Ecto neural progenitor cell (in vitro differentiated cells): ENCODE results near the gene CNPY4.
A peak's percentile ranks its signal among the peaks of the same experiment; 100 is the strongest.
"Not testable (repeated sequence)": the region's sequence is repeated elsewhere in the genome, so short reads cannot be mapped to it uniquely, and the experiment has no call there.

Source experiments
- DNase-seq: peaks from one replicate; pipeline ENCODE4 v3.0.0-alpha.2; 2018; ENCODE audit warnings: low spot score

Gene CNPY4

DNA sequence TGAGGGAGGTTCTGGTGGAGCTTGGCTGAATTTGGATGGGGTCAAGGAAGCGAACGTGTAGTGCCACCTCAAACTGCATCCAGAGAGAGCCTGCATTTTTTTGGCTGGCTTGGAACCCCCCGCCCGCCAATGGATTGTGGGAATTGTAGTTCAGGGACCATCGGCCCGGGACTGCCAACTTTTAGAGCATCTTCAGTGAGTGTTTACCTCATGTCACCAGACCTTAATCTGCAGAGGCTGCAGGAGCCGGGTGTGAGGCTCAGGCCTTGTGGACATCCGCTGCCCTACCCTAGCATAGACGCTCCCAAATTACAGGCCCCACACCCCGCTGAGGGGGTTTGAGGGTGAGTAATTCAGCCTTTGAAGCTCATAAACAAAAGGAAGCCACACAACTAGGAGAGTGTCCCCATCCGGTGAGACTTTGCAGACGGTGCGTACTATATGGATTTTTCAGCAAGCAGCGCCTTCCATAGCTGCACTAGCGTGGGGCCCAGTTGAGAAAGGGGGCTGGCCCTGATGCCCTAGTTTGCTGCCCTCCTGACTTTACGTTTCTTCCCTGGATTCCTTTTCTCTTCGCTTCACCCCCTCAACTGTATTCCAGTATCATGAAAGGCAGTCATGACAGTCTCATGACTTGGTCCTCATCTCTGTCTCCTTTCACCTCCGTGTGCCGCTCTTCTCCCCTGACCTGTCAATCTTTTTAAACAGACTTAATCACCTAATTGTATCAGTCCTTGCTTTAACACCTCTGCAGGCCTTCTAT, 717 bp downstream of the CNPY4 start:
- DNase-seq, result peak; percentile 81

DNA sequence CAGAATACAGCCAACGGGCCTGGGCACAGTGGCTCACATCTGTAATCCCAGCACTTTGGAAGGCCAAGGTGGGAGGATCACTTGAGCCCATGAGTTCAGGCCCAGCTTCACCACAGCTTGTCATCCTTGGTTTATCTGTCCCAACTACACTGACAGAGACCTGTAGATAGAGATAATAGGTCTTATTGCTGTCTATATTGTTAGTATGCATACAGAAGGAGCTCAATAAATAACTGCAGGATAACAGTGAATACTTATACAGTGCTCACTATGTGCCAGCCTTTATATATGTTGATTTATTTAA, 1.3 kb downstream of the CNPY4 start:
- no peak for DNase-seq

DNA sequence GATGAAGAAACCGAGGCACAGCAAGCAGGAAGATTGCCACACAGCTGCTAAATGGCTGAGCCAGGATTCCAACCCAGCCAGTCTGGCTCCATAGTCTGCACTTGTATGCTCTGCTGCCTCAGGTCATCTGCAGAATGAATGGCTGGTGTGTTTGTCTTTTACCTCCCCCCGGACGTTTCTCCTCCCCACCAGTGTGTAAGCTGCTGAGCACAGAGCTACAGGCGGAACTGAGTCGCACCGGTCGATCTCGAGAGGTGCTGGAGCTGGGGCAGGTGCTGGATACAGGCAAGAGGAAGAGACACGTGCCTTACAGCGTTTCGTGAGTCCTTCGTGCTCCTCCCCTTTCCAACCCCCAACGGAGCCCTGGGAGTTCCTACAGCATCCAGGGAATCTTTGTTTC, 2.6 kb downstream of the CNPY4 start:
- DNase-seq, result no peak

DNA sequence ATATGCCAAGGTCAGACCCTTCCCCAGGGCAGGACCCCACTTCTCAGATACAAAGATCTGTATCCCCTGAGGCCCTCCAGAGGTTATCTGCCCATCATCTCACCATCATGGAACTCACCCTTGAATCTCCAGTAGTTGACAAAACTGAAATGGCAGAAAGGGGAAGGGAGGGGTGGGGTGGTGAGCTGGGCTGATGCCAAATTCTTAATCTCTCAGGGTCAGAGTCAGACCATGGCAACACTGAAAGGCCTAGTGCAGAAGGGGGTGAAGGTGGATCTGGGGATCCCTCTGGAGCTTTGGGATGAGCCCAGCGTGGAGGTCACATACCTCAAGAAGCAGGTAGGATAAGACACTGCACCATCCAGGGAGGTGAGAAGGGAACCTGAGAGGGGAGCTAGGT, 3.1 kb downstream of the CNPY4 start:
- DNase-seq, result no peak

DNA sequence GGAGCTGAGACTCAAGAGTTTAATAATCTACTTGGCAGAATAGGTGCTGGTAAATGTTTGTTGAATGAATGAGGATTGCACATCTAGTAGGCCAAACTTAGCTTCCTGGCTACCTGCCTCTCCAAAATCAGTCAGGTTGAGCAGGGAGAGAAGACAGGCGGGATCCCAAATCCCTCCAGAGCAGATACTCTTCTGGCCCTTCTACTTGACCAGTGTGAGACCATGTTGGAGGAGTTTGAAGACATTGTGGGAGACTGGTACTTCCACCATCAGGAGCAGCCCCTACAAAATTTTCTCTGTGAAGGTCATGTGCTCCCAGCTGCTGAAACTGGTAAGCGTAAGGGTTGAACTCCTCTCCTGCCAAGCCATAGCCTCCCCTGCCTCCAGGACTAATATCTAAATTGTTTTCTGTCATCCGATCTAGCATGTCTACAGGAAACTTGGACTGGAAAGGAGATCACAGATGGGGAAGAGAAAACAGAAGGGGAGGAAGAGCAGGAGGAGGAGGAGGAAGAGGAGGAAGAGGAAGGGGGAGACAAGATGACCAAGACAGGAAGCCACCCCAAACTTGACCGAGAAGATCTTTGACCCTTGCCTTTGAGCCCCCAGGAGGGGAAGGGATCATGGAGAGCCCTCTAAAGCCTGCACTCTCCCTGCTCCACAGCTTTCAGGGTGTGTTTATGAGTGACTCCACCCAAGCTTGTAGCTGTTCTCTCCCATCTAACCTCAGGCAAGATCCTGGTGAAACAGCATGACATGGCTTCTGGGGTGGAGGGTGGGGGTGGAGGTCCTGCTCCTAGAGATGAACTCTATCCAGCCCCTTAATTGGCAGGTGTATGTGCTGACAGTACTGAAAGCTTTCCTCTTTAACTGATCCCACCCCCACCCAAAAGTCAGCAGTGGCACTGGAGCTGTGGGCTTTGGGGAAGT, 5.1 kb downstream of the CNPY4 start:
- no peak for DNase-seq

DNA sequence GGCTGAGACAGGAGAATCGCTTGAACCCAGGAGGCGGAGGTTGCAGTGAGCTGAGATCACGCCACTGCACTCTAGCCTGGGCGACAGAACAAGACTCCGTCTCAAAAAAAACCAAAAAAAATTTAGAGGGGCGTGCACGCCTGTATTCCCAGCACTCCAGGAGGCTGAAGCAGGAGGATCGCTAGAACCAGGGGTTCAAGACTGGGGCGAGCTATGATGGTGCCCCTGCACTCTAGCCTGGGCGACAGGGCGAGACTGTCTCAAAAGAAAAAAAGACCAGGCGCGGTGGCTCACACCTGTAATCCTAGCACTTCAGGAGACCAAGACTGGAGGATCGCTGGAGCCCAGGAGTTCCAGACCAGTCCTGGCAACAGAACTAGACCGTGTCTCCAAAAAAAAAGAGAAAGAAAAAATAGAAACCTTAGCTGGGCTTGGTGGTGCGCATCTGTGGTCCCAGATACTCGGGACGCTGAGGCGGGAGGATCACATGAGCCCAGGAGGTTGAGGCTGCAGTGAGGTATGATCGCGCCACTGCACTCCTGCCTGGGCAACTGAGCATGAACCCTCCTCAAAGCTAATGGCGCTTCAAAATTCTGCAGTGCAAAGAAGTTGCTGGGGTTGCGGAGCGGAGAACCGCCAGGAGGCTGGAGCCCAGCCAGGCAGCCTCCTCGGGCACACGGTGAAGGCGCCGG, 7.0 kb downstream of the CNPY4 start:
- DNase-seq, result no peak

DNA sequence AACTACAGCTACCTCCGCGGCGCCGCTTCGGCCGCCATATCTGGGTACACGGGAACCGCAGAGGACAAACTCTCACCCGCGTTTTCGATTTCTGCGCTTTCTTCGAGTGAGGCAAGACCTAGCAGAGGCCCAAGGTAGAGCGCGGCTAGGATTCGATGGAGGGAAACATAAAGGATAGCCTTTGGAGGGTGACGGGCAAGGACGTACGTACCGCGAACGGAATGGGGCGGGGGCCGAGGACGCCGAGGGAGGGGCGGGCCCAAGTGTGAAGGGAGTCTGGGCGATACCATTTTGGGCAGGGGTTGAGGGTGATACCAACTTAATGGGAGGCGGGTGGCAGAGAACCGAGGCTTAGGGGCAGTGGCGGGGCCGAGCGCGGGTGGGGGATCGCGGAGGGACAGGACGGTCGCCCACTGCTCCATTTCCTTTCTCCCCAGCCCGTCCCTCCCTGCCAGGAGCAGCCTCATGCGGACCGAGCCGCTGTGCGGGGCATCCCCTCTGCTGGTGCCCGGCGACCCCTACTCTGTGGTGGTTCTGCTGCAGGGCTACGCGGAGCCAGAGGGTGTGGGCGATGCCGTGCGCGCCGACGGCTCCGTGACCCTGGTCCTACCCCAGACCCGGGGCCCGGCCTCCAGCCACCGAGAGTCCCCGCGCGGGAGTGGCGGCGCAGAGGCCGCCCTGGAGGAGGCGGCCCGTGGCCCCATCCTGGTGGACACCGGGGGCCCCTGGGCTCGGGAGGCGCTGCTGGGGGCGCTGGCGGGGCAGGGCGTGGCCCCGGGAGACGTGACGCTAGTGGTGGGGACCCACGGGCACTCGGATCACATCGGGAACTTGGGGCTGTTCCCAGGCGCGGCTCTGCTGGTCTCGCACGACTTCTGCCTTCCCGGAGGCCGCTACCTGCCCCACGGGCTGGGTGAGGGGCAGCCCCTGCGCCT, 7.8 kb downstream of the CNPY4 start, which contains the start of gene MBLAC1:
TSS of gene MBLAC1 (plus strand) at position 37 of the 935 bp plus-strand sequence. CDS start at position 466, 429 bp downstream.
- peak; percentile 91 for DNase-seq

DNA sequence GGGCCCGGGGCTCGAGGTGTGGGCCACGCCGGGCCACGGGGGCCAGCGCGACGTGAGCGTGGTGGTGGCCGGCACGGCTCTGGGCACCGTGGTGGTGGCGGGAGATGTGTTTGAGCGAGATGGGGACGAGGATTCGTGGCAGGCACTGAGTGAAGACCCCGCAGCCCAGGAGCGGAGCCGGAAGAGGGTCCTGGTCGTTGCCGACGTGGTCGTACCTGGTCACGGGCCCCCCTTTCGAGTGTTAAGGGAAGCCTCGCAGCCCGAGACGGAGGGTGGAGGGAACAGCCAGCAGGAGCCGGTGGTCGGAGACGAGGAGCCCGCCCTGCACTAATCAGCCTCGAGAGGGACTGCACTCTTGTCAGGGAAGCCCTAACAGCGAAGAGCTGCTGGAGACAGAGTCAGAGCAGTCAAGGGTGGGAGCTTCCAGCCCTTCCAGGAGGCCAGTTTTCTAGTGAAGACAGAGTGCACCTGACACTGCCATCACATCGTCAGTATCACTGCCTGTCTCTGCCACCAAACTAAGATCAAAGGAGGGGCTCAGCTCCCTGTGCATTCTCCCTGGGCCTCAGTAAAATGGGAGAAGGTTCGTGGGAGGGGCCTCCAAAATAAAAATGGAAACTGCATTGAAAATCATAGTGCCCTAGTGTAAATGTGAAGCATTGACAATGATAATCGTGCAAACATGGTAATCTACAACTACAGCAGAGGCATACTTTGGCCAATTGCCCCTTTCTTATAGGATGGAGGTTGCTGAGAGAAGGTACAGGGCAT, 8.6 kb downstream of the CNPY4 start:
- DNase-seq, result no peak

DNA sequence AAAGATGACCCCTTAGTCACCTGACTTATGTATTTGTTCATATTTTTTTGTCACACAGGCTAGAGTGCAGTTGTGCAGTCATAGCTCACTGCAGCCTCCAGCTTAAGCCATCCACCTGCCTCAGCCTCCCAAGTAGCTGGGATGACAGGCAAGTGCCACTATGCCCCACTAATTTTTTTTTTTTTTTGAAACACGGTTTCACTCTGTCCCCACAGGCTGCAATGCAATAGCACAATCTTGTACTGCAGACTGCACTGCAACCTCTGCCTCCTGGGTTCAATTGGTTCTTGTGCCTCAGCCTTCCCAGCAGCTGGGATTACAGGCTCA, 9.2 kb downstream of the CNPY4 start:
- no peak for DNase-seq

DNA sequence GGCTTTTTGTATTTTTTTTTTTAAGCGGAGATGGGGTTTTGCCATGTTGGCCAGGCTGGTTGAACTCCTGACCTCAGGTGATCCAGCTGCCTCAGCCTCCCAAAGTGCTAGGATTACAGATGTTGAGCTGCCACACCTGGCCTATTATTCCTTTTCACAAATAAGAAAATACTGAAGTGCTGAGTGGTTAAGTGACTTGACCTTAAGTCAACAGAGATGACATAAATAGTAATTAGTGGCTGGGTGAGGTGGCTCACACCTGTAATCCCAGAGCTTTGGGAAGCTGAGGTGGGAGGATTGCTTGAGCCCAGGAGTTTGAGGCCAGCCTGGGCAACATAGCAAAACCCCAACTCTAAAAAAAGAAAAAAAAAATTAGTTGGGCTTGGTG, 10.8 kb downstream of the CNPY4 start:
- DNase-seq, result not testable (repeated sequence)

DNA sequence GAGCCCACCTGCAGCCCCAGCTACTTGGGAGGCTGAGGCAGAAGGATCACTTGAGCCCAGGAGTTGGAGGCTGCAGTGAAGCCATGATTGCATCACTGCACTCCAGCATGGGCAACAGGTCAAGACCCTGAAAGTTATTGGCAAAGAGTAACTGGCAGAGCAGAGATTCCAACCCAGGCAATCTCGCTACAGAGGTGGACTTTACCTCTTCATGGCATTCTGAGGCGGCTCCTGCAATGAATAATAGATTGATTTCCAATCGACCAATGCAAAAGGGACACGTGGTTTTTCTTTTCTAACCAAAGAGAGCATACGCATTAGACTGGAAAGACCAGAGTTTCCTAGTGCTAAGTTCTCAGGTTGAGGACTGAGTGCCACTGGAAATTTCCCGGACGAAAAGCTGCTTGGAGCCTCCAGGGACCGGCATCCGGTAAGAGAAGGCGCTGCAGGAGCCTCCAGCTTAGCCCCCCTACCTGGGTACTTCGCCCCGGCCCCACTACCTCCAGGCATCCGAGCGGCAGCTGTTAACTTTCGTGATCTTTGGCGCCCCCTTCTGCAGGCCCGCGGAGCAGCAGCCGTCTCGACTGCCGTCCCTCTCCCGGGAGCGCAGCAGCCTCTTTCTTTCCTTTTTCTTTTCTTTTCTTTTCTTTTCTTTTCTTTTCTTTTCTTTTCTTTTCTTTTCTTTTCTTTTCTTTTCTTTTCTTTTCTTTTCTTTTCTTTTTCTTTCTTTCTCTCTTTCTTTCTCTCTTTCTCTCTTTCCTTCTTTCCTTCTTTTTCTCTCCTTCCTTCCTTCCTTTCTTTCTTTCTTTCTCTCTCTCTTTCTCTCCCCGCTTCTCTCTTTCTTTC, 11.4 kb downstream of the CNPY4 start:
- DNase-seq, result peak; percentile 90

DNA sequence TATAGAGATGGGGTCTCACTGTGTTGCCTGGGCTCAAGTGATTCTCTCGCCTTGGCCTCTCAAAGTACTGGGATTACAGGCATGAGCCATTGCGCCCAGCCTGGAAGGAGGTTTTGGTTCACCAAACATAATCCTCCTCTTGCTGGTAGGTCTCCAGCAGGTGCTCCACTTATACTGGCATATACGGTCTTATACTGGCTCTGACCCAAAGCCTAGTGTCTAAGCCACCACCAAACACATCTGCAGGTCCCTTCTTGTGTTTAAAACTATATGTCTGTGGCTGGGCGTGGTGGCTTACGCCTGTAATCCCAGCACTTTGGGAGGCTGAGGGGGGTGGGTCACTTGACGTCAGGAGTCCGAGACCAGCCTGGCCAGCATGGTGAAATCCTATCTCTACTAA, 12.7 kb downstream of the CNPY4 start:
- no peak for DNase-seq

DNA sequence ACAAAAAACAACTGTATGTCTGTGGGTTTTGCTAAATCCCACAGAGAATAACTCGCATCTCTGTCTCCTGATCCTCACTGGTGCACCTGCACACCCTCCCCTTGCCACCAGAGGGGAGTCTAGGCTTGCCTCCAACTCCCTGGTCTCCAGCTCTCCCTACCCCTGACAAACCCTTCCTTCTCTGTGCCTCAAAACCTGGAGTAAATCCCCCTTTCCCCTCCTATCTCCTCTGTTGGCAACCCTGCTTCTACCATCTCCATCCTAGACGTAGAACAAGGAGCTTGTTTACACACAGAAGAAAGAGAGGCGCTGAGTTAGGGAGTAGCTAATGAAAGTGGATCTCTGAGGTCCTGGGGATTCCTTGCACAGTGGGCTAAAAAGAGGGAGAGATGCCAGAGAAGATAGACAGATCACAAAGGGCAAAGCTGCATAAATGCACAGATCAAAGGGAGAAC, 13.3 kb downstream of the CNPY4 start:
- peak; percentile 77 for DNase-seq

DNA sequence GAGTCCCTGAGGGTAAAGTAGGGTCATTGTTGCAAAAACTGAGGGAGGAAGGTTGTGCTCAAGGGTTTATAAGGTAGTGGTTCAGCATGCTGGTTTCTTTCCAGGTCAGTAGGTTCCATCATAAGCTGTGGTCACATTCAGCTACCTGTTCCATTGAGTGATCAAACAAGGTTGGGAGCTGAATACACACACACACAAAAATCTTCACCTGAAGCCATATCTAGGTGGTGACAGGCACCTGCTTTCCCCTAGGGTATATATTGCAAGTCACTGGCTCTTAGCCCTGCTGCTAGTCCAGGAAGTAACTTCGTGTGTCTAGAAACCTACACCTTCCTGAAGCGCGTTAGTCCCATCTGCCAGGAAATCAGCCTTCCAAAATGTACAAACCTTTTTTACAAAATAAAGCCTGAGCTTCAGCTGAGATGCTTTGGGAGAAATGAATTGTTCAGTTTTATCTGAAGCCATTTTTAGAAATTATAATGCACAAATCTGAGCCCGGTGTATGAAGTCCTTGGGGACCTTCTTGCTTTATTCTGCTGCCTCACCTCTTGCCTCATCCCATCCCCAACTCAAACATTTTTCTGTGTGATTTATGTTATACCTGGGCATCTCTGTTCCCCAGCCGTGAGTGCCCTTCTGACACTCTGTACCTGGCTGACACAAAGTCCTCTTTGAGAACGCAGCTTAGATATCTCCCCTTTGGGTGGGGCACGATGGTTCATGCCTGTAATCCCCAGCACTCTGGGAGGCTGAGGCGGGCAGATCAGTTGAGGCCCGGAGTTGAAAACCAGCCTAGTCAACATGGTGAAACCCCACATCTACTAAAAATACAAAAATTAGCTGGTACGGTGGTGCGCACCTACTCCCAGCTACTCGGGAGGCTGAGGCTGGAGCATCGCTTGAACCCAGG, 18.7 kb downstream of the CNPY4 start:
- no peak for DNase-seq

DNA sequence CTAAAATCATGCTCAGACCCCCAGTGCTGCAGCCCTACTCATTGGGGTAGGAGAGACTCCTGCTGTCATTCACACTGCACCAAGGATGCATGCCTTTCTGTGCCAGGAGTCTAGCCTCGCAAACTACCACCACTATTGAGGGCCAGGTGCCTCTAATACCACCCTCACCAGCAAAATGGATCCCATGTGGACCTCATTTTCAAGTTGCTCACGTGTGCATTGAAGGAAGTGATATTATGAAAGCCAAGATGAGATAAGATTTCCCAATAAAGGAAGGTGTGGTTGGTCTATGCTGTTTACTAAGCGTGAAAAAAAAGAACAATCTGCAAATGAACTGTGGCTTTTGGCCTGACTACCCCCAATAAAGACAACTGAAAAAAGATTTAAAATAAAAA, 22.1 kb downstream of the CNPY4 start:
- DNase-seq, result no peak

DNA sequence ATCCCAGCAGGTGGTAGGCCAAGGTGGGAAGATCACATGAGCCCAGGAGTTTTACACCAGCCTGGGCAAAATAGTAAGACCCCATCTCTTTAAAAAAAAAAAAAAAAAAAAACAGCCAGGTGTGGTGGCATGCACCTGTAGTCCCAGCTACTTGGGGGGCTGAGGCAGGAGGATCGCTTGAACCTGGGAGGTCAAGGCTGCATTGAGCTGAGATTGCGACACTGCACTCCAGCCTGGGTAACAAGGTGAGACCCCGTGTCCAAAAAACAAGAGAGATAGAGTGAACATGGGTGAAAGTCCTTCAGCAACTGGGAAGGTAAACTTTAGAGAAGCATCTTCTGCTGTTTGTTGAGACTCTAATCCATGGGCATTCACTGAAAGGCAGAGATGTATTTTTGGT, 23.0 kb downstream of the CNPY4 start:
- DNase-seq, result no peak

DNA sequence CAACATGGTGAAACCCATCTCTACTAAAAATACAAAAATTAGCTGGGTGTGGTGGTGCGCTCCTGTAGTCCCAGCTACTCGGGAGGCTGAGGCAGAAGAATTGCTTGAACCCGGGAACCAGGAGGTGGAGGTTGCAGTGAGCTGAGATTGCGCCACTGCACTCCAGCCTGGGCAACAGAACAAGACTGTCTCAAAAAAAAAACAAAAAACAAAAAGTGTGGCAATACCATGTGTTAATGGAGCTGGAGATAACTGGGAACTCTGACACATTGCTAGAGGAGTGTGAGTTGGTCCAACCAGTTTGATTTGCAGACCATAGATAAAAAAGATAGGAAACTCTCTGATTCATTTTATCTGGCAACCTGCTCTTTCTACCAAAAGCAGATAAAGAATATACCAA, 26.9 kb downstream of the CNPY4 start:
- not testable (repeated sequence) for DNase-seq

DNA sequence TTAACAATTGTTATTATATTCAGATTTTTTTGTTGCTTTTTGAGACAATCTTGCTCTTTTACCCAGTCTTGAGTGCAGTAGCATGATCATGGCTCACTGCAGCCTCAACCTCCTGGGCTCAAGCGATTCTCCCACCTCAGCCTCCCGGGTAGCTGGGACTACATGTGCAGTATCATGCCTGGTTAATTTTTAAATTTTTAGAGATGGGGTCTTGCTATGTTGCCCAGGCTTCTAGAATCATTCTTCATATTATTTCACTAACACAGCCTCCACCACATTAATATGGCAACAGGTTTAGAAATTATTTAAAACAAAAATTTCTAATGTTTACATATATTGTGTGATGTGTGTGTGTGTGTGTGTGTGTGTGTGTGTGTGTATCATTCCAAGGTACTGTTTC, 27.8 kb downstream of the CNPY4 start:
- no peak for DNase-seq

DNA sequence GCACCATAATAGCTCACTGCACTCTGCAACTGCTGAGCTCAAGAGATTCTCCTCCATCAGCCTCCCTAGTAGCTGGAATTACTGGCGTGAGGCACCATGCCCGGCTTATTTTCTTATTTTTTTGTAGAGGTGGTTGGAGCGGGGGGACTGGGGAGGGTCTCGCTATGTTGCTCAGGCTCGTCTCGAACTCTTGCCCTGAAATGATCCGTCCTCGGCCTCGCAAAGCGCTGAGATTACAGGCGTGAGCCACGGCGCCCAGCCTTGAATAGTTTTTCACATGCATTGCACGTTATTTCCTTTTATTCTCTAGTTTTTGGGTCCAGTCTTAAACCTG, 28.8 kb downstream of the CNPY4 start:
- no peak for DNase-seq
